Mesenteric fat pad (tissue), 1 donor: ENCODE data around the gene CUL5. TPM values are rescaled to one million over a fixed set of nuclear protein-coding genes. Genes with fewer than 3 reads are reported as not detected.
"Not testable (repeated sequence)": the region's sequence is repeated elsewhere in the genome, so short reads cannot be mapped to it uniquely, and the experiment has no call there.

Experiments
- DNase-seq: peaks from one replicate; pipeline ENCODE4 v3.0.0-alpha.2; 2020; ENCODE audit warnings: low spot score
- total RNA-seq: library from RNA; stranded (reverse); fragmentation: NEBNext Ultra II Directional; extraction: Animal tissue kit (Norgen Biotek cat#: 25700); gene quantifications from one replicate; pipeline ENCODE4 v1.2.1, GENCODE V29; 2021
- donor health status: DM: yes; HTN: yes; CAD: no.

Gene CUL5
- total RNA-seq, 1 donor from 2014 or later = 33.3 TPM

DNA sequence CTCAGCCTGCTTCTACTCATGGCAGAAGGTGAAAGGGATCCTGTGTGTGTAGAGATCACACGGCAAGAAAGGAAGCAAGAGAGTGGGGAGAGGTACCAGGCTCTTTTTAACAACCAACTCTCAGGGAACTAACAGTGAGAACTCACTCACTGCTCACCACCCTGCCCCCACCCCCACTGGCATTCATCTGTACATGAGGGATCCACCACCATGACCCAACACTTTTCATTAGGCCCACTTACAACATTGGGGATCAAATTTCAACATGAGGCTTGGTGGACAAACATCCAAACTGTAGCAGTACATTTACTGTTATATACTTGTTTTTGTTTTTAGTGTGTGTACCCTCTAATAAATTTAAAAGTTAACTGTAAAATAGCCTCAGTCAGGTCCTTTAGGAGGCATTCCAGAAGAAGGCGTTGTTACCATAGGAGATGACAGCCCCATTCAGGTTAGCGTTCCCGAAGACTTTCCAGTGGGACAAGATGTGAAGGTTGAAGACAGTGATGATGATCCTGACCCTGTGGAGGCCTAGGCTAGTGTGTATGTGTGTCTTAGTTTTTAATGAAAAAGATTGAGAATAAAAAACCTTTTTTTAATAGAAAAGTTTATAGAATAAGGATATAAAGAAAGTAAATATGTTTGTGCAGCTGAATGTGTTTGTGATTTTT lies 11.3 kb downstream of the CUL5 start:
- DNase-seq = no peak

DNA sequence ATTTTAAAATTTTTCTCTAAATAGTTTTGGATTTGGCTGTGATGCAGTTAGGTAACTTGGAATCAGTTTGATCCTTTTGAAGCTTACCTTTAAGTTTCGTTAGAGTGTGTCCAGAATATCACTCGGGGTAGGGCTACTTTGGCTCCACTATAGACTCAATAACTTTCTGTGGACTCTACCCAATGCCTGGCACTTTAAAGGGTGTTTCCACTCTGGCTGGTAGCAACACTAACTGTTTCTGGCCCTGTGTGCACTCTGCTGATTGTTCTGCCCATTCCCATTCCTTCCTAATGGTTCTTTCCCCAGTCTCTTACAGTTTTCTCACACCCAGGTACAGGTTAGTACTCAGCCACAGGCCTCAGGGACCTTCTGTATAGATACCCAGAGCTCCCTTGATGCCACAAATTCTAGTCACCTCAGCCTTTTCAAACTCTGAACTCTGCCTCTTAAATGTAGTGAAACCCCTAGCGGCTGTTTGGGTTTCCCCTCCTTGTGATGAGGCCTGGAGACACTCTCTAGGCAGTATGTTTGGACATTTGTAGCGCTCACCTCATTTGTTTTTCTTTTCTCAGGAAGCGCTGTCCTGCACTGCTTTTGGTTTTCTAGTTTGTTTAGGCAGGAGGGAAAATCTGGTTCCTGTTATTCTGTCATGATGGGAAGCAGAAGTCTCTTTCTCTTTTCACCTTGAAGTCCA lies 16.8 kb downstream of the CUL5 start:
- DNase-seq = no peak

DNA sequence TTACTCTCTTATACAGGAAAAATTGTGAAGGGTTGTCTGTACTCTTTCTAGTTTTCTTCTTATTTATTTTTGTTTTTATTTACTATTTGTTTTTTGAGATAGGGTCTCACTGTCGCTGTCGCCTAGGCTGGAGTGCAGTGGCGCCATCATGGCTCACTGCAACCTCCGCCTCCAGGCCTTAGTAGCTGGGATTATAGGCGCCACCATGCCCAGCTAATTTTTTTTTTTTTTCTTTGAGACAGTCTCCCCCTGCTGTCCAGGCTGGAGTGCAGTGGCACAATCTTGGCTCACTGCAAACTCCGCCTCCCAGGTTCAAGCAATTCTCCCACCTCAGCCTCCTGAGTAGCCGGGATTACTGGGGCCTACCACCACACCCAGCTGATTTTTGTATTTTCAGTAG lies 18.4 kb downstream of the CUL5 start:
- no peak for DNase-seq

DNA sequence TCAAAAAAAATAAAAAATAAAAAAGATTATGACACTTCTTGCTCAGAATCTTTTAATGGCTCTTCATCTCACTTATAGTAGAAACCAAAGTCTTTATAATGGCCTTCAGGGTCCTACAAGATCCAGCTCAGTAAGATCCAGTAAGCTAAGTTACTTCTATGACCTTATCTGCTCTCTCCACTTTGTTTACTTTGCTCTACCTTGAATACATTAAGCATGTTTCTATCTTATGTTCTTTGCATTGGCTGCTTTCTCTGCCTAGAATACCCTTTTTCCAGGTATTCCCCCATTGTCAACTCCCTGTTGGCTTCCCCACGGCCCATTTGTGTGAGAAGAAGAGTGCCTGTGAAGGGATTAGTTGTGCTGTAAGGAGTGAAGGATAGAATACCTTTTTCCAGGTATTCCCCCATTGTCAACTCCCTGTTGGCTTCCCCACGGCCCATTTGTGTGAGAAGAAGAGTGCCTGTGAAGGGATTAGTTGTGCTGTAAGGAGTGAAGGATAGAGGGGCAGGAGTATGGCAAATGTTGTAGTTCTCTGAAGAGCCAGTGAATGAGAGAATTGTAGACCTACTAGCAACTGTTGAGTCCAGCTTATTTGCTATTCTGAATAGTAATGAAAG lies 20.2 kb downstream of the CUL5 start:
- DNase-seq = not testable (repeated sequence)

GRCh38 chr11:108031604-108032003 lies 22.9 kb downstream of the CUL5 start:
- DNase-seq = not testable (repeated sequence)

- DNase-seq = no peak
Measured at GRCh38 chr11:108032800-108033199, 24.1 kb downstream of the CUL5 start.

DNA sequence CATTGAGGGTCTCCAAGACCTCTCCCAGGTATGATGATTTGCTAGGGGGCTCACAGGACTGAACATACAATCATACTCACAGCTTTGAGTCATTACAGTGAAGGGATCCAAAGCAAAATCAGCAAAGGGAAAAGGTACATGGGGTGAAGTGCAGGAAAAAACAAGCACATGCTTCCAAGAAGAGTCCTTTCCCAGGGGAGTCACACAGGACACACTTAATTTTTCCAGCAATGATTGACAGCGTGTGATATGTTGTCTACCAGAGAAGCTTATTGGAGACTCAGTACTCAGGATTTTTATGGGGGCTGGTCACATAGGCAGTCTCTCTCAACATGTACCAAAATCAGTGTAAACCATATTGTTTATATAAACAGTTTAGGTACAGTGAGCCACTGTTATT lies 25.3 kb downstream of the CUL5 start:
- DNase-seq = no peak

GRCh38 chr11:108034952-108035351 lies 26.3 kb downstream of the CUL5 start:
- DNase-seq = no peak

GRCh38 chr11:108035690-108036089 lies 27.0 kb downstream of the CUL5 start:
- no peak for DNase-seq

- DNase-seq = no peak
Measured at GRCh38 chr11:108037211-108037610, 28.5 kb downstream of the CUL5 start.

DNA sequence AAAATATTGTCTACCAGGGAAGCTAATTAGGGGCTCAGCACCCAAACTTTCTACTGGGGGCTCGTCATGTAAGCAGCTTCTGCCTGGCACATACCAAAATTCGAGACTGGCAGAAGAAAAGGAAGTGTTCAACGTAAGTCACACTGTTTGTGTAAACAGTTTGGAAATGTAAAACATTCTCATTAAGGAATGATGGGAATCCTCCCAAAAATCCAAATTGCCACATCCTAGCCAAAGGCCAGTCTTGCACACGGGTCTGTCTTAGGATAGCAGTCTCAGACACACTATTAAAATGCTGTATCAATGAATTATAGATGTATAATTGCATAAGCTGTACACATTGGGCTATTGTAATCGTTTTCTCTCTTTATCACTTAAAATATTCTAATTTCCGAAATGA lies 28.9 kb downstream of the CUL5 start:
- no peak for DNase-seq

GRCh38 chr11:108048269-108048668 lies 39.6 kb downstream of the CUL5 start:
- DNase-seq = no peak

DNA sequence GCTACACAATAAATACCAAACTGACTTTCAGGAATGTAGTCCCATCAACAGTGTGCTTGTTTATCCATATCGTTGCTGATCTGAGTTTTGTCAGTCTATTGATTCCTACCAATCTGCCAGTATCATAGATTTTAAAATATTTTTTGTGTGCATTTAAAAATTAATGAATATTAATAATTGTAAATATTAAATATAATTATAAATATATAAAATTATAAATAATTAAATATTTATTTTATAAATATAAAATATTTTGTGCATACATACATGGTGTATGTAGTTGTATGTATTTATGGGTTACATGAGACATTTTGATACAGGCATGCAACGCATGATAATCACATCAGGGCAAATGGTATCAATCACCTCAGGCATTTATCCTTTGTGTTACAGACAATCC lies 53.6 kb downstream of the CUL5 start:
- DNase-seq = no peak

DNA sequence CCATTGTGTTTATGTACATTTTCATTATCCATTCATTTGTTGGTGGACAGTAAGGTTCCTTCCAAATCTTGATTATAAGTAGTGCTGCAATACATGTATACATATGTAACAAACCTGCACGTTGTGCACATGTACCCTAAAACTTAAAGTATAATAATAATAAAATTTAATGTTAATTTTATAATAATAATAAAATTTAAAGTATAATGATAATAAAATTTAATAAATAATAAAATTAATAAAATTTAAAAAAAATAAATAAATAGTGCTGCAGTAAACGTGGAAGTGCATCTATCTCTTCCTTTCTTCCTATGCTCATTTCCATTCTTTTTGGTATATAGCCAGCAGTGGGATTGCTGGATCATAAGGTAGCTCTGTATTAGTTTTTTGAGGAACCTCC lies 54.7 kb downstream of the CUL5 start:
- no peak for DNase-seq

DNA sequence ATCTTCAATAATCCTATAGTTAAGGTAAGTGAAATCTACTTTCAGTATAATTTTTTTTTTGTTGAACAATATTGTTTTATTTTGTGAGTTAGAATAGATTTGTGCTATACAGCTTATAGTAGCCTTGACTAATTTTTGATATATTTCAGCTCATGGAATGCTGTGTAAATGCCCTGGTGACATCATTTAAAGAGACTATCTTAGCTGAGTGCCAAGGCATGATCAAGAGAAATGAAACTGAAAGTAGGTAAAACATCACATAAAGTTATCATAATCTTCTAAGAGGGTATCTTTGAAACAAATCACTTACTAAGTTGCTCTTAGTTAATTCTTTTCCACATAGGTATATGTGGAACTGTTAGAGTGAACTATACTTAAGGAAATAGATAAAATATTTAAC lies 61.2 kb downstream of the CUL5 start:
- no peak for DNase-seq

- no peak for DNase-seq
Measured at GRCh38 chr11:108084811-108085210, 76.1 kb downstream of the CUL5 start.

GRCh38 chr11:108085672-108086071 lies 77.0 kb downstream of the CUL5 start:
- DNase-seq = no peak

DNA sequence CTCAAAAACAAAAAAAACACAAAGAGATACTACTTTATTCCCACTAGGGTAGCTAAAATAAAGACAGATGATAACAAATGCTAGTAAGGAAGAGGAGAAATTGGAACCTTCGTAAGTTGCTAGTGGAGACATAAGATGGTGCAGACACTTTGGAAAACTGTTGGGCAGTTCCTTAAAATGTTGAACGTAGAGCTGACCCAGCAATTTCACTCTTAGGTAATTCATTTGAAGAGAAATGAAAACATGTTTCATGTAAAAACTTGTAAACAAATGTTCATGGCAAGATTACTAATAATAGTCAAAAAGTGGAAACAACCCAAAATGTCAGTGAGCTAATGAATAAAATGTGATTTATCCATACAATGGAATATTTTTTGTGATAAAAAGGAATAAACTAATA lies 83.4 kb downstream of the CUL5 start:
- DNase-seq = no peak

DNA sequence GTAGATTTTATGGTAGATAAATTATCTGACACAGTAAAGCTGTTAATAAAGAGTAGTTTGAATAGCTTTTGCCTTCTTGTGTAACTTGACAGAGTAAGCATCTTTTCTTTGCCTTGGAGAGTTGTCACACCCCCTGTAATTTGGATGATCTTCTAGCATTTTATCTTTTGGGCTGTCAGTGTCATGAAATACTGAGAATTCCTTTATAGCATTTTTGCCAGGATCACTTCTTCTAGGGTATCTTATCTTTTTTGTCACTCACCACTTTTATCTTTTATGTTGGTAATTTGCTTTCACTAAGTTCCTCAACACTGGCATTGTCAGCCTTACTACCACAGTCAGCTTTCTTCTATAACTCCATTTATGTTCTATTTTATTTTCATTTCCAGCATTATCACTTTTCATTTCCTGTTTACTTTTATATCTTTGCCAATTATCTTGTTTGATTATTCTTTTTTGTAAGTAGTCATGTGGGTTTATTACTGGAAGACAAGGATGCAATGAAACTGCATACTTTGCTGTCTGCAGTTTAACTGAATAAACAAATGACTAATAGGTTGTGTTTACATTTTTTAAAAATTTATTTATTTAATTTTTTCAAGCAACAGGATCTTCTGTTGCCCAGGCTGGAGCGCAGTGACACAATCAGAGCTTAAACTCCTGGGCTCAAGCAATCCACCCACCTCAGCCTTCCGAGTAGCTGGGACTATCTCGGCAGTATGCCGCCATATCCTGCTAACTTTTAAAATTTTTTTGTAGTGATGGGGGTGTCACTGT lies 84.6 kb downstream of the CUL5 start:
- DNase-seq = no peak

GRCh38 chr11:108097179-108097578 lies 88.5 kb downstream of the CUL5 start:
- DNase-seq = no peak

- DNase-seq = no peak
Measured at GRCh38 chr11:108101090-108101775, 92.5 kb downstream of the CUL5 start.
